Thyroid gland (tissue), 4 donors: ENCODE results near the gene TIMP3. TPM values are rescaled to one million over a fixed set of nuclear protein-coding genes. Genes with fewer than 3 reads are reported as not detected.

Source experiments
- DNase-seq, 2 donors: peaks; one replicate each; pipeline ENCODE4 v3.0.0-alpha.2; 2019
- H3K27ac ChIP-seq, 3 donors: fragments of 200-600 bp; sonication (generic); 1 replicate in 2 of 3; 2 replicates in 1 of 3; pipeline ENCODE4 v1.5.1; 2016 to 2019; ENCODE audit warnings: mild to moderate bottlenecking in 1 of 3, moderate library complexity in 1 of 3
- H3K27me3 ChIP-seq: fragments of 200-600 bp; sonication (generic); one replicate; pipeline ENCODE4 v1.5.1; 2019
- H3K36me3 ChIP-seq, 2 donors: fragments of 200-600 bp; sonication (generic); one replicate each; pipeline ENCODE4 v1.5.1; 2016 to 2019
- H3K4me1 ChIP-seq, 2 donors: fragments of 200-600 bp; sonication (generic); one replicate each; pipeline ENCODE4 v1.5.1; 2017 to 2019
- H3K4me3 ChIP-seq, 3 donors: fragments of 200-600 bp; sonication (generic); replicated peaks in 1 of 3; 1 replicate in 2 of 3; 2 replicates in 1 of 3; pipeline ENCODE4 v1.5.1; 2016; ENCODE audit warnings: mild to moderate bottlenecking in 1 of 3
- H3K9me3 ChIP-seq: fragments of 200-600 bp; sonication (generic); one replicate; pipeline ENCODE4 v1.5.1; 2017
- POLR2A ChIP-seq, 2 donors: fragments of 450-650 bp; IDR thresholded peaks; one replicate each; pipeline ENCODE4 v1.6.1; 2017; ENCODE audit warnings: antibody characterized with exemption in 2 of 2, mild to moderate bottlenecking in 2 of 2, moderate library complexity in 1 of 2
- WGBS, 2 donors: methylation state at CpG; one replicate each; pipeline ENCODE4 v1.1.5; 2017; 5-methylcytosine and 5-hydroxymethylcytosine counted together
- intact Hi-C: fragments of 100-400 bp; cut with DNase I; formaldehyde crosslinking; loops from one replicate; pipeline ENCODE4 v1.15.1; 2023
- total RNA-seq, 4 donors: library from RNA; depleted of rRNA; stranded (reverse); fragments of >200 nt; gene quantifications; one replicate each; pipeline ENCODE4 v1.2.3, GENCODE V29; 2016
- TF ChIP-seq, protein P1 (sequence below), 6 experiments: fragments of 200-600 bp in 3 of 6; fragments of 450-650 bp in 3 of 6; sonication (generic) in 3 of 6; IDR thresholded peaks; one replicate each; pipeline ENCODE4 v1.5.1; 2016 to 2019; ENCODE audit warnings: antibody characterized with exemption in 6 of 6, mild to moderate bottlenecking in 2 of 6, inconsistent platforms in 1 of 6, moderate library complexity in 1 of 6

The TIMP3 gene
- total RNA-seq, 4 donors from 2014 or later = 424 to 772 (median 543) TPM

DNA sequence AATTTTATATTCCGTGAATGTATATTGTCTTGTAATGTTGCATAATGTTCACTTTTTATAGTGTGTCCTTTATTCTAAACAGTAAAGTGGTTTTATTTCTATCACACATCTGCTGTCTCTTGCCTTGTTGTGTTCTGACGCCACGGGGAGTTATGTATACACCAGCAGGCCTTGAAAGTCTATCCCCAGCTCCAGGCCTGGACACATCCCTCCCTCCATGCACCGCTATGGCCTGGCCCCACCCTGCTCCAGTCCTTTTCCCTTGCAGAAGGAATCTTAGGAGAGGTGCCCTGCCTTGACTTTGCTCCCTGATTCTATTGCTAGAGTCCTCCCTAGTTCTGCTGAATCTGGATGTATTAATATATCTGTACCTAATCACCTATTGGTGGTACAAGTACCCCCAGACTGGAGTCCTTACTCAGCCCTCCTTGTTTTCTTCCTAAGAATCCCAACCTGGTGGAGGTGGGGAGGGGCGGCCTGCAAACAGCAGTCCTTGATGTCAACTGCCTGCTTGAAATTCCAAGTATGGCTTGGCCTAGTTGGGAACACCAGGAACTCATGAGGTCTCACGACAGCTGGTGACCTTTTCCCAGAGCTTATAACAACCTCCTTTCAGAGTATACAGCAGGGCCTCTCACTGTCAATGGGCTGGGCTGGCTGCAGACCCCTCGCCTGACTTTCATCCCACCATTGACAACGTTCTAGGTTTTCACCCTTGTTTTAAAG is 61.6 kb downstream of the TIMP3 start:
- H3K9me3 ChIP-seq = no peaks in the 10 kb centered on the region
- peaks cover 17 to 21% of the 10 kb centered on the region in 2 donors for H3K36me3 ChIP-seq
- intact Hi-C loops = no loop called here
- WGBS, 2 donors = 81 to 90% methylated on average over 6 to 8 of the region's 8 CpGs
- H3K27me3 ChIP-seq = no peaks in the 10 kb centered on the region
- H3K4me1 ChIP-seq = peaks cover 8 to 11% of the 10 kb centered on the region in 2 donors
- no peak overlapping the region for H3K4me3 ChIP-seq
- TF ChIP-seq POLR2A (IDR thresholded peaks at IDR 0.05) = no peak
- TF ChIP-seq, protein P1, sequence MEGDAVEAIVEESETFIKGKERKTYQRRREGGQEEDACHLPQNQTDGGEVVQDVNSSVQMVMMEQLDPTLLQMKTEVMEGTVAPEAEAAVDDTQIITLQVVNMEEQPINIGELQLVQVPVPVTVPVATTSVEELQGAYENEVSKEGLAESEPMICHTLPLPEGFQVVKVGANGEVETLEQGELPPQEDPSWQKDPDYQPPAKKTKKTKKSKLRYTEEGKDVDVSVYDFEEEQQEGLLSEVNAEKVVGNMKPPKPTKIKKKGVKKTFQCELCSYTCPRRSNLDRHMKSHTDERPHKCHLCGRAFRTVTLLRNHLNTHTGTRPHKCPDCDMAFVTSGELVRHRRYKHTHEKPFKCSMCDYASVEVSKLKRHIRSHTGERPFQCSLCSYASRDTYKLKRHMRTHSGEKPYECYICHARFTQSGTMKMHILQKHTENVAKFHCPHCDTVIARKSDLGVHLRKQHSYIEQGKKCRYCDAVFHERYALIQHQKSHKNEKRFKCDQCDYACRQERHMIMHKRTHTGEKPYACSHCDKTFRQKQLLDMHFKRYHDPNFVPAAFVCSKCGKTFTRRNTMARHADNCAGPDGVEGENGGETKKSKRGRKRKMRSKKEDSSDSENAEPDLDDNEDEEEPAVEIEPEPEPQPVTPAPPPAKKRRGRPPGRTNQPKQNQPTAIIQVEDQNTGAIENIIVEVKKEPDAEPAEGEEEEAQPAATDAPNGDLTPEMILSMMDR (IDR thresholded peaks at IDR 0.05) = no peak
- no peak for DNase-seq
- no peak overlapping the region for H3K27ac ChIP-seq

DNA sequence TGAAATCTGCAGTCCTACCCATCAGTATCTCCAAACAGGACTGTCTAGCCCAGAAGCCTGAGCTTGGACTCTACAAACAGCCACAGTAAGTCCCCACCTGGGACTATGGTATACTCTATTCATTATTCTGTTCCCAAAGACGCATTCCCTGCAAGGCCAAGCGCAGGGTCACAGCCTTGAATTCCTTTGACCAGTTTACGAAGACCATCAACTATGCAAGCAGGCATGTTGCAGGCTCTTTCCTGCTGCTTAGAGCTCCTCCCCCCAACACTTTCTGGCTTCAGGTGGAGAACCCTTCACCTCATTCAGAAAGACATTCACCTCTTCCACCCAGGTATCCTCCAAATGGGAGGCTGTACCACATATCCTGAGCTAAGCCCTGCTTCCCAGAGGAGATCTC is 62.5 kb downstream of the TIMP3 start:
- H3K9me3 ChIP-seq = no peaks in the 10 kb centered on the region
- WGBS, 2 donors = 91 to 93% methylated on average over 3 of the region's 3 CpGs
- H3K4me1 ChIP-seq = peaks cover 0 to 2% of the 10 kb centered on the region in 2 donors
- H3K4me3 ChIP-seq = no peak overlapping the region
- H3K36me3 ChIP-seq = peaks cover 13 to 15% of the 10 kb centered on the region in 2 donors
- intact Hi-C loops = no loop called here
- TF ChIP-seq, protein P1 (IDR thresholded peaks at IDR 0.05) = no peak
- no peak for TF ChIP-seq POLR2A (IDR thresholded peaks at IDR 0.05)
- no peak for DNase-seq
- H3K27ac ChIP-seq = no peak overlapping the region
- H3K27me3 ChIP-seq = no peaks in the 10 kb centered on the region

DNA sequence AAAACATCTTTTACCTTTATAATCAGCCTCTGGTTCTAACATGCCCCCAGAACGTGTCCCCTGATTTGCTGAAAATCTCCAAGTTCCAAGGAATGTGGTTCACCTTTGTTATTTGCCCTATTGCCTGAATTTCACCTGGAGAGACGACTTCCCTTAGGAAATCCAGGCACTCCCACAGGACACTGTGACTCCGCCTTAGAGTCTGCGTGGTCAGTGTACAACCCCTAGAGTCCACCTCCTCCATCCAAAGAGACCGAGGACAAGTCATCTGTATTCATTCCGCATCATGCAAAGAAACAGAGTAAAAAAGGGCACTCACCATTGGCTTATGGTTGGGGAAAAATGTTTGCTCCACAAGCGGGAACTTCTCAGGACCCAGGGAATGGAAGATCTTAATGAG is 63.1 kb downstream of the TIMP3 start:
- Histone ChIP-seq H3K4me1 (no peaks in the 10 kb centered on the region), H3K27ac (no peak overlapping the region), H3K9me3 (no peaks in the 10 kb centered on the region), H3K4me3 (no peak overlapping the region), H3K36me3 (peaks cover 8 to 10% of the 10 kb centered on the region in 2 donors), H3K27me3 (no peaks in the 10 kb centered on the region)
- 87 to 88% methylated on average over 7 of the region's 7 CpGs for WGBS, 2 donors
- no peak for DNase-seq
- TF ChIP-seq, protein P1 (IDR thresholded peaks at IDR 0.05) = no peak
- TF ChIP-seq POLR2A (IDR thresholded peaks at IDR 0.05) = no peak
- intact Hi-C loops = no loop called here

DNA sequence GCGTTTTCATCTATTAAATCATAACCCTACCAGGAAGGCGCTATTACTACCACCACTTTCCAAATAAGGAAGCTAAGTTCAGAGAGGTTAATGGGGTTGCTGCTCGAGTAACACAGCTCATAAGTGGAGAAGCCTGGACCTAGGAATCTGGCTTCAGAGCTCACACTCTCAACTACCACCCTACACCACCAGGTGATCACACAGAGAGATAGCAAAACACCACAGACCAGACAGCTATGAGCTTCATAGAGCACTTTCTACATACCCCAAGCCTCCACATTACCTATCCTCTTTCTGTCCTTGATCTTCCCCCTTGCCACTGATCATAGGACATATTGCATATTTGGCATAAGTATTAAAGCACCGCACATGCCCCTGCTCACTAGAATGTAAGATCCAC is 65.4 kb downstream of the TIMP3 start:
- Histone ChIP-seq H3K4me3 (no peak overlapping the region), H3K4me1 (no peaks in the 10 kb centered on the region), H3K27me3 (no peaks in the 10 kb centered on the region), H3K9me3 (no peaks in the 10 kb centered on the region), H3K27ac (no peak overlapping the region), H3K36me3 (no peaks in the 10 kb centered on the region)
- no peak for DNase-seq
- intact Hi-C loops = no loop called here
- TF ChIP-seq, protein P1 (IDR thresholded peaks at IDR 0.05) = no peak
- TF ChIP-seq POLR2A (IDR thresholded peaks at IDR 0.05) = no peak
- 86 to 90% methylated on average over 4 of the region's 4 CpGs for WGBS, 2 donors

DNA sequence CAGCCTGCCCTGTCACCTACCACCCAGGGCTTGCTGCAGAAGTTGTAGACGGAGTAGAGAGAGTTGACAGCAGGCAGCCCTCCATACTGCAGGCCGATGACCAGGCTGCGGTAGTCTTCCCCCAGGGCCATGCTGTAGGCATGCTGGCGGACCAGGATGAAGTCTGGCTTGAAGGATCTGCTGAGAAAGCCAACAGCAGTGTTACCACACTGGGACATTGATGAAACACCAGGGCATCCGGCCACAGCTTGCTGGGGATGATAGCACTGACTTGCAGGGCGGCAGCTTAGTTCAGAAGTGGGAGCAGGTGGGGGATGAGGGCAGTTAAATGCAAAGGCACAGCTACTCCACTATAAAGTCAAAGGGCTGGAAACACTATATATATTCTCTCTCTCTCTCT is 67.4 kb downstream of the TIMP3 start:
- Histone ChIP-seq H3K4me3 (no peak overlapping the region), H3K9me3 (no peaks in the 10 kb centered on the region), H3K27me3 (no peaks in the 10 kb centered on the region), H3K36me3 (no peaks in the 10 kb centered on the region), H3K27ac (no peak overlapping the region), H3K4me1 (no peaks in the 10 kb centered on the region)
- TF ChIP-seq, protein P1 (IDR thresholded peaks at IDR 0.05) = no peak
- no peak for TF ChIP-seq POLR2A (IDR thresholded peaks at IDR 0.05)
- 77 to 100% methylated on average over 3 to 6 of the region's 6 CpGs for WGBS, 2 donors
- intact Hi-C loops = no loop called here
- DNase-seq = no peak
